Tibial artery (tissue), 4 donors: ENCODE data around the gene ADSL.

Experiments
- DNase-seq, 2 donors: peaks; one replicate each; pipeline ENCODE4 v3.0.0-alpha.2; 2019
- H3K27ac ChIP-seq, 2 donors: fragments of 200-600 bp; sonication (generic) in 1 of 2; 1 replicate in 1 of 2; 2 replicates in 1 of 2; pipeline ENCODE4 v1.5.1; 2018 to 2019; ENCODE audit warnings: mild to moderate bottlenecking in 1 of 2
- H3K27me3 ChIP-seq, 2 donors: fragments of 200-600 bp; sonication (generic) in 1 of 2; one replicate each; pipeline versions ENCODE4 v1.5.1 to v1.6.0; 2016 to 2019
- H3K36me3 ChIP-seq, 3 donors: fragments of 200-600 bp; sonication (generic) in 2 of 3; one replicate each; pipeline ENCODE4 v1.5.1; 2016 to 2019; ENCODE audit warnings: mild to moderate bottlenecking in 2 of 3
- H3K4me1 ChIP-seq, 4 donors: fragments of 200-600 bp; sonication (generic) in 2 of 4; 1 replicate in 3 of 4; 2 replicates in 1 of 4; pipeline ENCODE4 v1.5.1; 2016 to 2019
- H3K4me3 ChIP-seq, 2 donors: fragments of 200-600 bp; sonication (generic) in 1 of 2; 1 replicate in 1 of 2; 2 replicates in 1 of 2; pipeline ENCODE4 v1.5.1; 2018 to 2019; ENCODE audit warnings: mild to moderate bottlenecking in 2 of 2
- H3K9me3 ChIP-seq, 3 donors: fragments of 200-600 bp; sonication (generic) in 1 of 3; one replicate each; pipeline ENCODE4 v1.5.1; 2016 to 2019
- intact Hi-C: fragments of 100-400 bp; cut with DNase I; formaldehyde crosslinking; loops from one replicate; pipeline ENCODE4 v1.15.0; 2023; ENCODE audit warnings: low total_unique reads
- TF ChIP-seq, protein P1 (sequence below), 2 experiments: fragments of 200-600 bp in 1 of 2; fragments of 450-650 bp in 1 of 2; IDR thresholded peaks; one replicate each; pipeline ENCODE4 v1.5.1; 2017 to 2019; ENCODE audit warnings: antibody characterized with exemption in 2 of 2, mild to moderate bottlenecking in 1 of 2, moderate library complexity in 1 of 2

ADSL gene

GRCh38 chr22:40345271-40345670 is 1.0 kb upstream of the ADSL start:
- Histone ChIP-seq H3K27me3 (no peaks in the 10 kb centered on the region), H3K4me3 (peak overlapping the region; percentile 70 to 71), H3K9me3 (no peaks in the 10 kb centered on the region), H3K27ac (peak overlapping the region in 1 of 2 donors; percentile 87), H3K36me3 (peaks cover 3 to 17% (median 8%) of the 10 kb centered on the region in 3 donors), H3K4me1 (peaks cover 0 to 23% (median 19%) of the 10 kb centered on the region in 4 donors)
- TF ChIP-seq, protein P1, sequence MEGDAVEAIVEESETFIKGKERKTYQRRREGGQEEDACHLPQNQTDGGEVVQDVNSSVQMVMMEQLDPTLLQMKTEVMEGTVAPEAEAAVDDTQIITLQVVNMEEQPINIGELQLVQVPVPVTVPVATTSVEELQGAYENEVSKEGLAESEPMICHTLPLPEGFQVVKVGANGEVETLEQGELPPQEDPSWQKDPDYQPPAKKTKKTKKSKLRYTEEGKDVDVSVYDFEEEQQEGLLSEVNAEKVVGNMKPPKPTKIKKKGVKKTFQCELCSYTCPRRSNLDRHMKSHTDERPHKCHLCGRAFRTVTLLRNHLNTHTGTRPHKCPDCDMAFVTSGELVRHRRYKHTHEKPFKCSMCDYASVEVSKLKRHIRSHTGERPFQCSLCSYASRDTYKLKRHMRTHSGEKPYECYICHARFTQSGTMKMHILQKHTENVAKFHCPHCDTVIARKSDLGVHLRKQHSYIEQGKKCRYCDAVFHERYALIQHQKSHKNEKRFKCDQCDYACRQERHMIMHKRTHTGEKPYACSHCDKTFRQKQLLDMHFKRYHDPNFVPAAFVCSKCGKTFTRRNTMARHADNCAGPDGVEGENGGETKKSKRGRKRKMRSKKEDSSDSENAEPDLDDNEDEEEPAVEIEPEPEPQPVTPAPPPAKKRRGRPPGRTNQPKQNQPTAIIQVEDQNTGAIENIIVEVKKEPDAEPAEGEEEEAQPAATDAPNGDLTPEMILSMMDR (IDR thresholded peaks at IDR 0.05) = no peak
- intact Hi-C loops = loop anchor here (5.0 to 10.0 kb wide), 2 partner anchors 308 to 810 kb away; partner anchors contain the start of gene RPS19BP1
- no peak for DNase-seq

DNA sequence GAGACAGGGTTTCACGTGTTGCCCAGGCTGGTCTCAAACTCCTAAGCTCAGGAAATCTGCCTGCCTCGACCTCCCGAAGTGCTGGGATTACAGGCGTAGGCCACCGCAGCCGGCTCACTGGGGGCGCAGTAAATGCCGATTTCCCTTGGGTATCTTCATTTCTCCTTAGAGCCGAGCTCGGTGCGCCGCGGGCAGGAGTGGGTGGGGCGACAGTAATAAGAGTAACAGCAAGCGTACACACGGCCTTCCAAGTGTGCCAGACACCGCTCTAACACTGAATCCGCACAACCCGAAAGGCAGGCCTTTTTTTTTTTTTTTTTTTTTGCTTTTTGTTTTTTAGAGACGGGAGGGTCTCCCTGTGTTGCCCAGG is 500 bp upstream of the ADSL start:
- Histone ChIP-seq H3K36me3 (peaks cover 8 to 22% (median 13%) of the 10 kb centered on the region in 3 donors), H3K9me3 (no peaks in the 10 kb centered on the region), H3K4me1 (peaks cover 0 to 23% (median 19%) of the 10 kb centered on the region in 4 donors), H3K27ac (peak overlapping the region; percentile 82 to 87), H3K4me3 (peak overlapping the region; percentile 70 to 71), H3K27me3 (no peaks in the 10 kb centered on the region)
- intact Hi-C loops = loop anchor here (5.0 to 10.0 kb wide), 2 partner anchors 308 to 811 kb away; partner anchors contain the start of gene RPS19BP1
- DNase-seq = no peak
- TF ChIP-seq, protein P1 (IDR thresholded peaks at IDR 0.05) = no peak

DNA sequence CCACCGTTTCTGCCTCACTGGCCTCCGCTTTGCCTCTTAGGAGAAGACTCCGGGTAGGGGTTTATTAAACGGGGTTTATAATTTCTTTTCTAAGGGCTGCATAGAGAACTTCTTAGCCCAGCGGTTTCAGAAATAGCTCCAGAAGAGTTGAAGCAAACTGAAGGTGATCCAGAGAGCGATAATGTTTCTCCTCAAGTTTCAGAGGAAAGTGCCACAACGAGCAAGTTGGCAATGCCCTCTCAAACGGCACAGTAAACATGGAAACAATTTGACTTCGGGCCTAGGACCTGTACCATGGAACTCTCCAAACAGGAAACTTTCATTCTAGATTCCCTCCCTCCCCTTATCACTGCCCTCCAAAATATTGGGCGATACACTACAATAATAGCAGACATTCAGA is 1.0 kb downstream of the ADSL start:
- H3K9me3 ChIP-seq = no peaks in the 10 kb centered on the region
- intact Hi-C loops = loop anchor here (5.0 to 10.0 kb wide), 2 partner anchors 310 to 812 kb away; partner anchors contain the start of gene RPS19BP1
- no peaks in the 10 kb centered on the region for H3K27me3 ChIP-seq
- no peak for DNase-seq
- H3K36me3 ChIP-seq = peaks cover 23 to 37% (median 27%) of the 10 kb centered on the region in 3 donors
- peaks cover 0 to 23% (median 19%) of the 10 kb centered on the region in 4 donors for H3K4me1 ChIP-seq
- H3K4me3 ChIP-seq = peak overlapping the region; percentile 70 to 71
- TF ChIP-seq, protein P1 (IDR thresholded peaks at IDR 0.05) = no peak
- peak overlapping the region; percentile 82 to 87 for H3K27ac ChIP-seq

DNA sequence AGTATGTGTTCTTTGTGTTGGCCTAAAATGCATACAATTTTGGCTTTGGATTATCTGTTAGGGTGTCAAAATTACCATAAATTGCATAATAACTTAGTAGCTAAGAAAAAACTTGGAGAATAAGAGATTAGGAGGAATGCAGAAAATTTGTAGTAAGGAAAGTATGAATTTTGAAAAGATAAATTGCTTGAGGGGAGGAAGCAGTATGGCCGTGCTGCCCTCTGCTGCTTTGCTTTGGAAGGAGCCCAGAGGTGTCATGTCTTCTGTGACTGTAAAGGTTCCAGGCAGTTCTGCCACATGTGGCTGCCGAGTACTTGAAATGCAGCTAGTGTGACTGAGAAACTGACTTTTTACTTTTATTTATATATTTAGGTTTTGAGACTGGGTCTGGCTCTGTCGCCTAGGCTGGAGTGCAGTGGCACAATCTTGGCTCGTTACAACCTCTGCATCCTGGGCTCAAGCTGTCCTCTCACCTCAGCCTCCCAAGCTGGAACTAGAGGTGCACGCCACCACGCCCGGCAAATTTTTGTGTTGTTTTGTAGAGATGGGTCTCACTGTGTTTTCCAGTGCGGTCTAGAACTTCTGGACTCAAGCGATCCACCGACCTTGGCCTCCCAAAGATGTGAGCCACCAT is 1.8 kb downstream of the ADSL start:
- Histone ChIP-seq H3K4me1 (peaks cover 0 to 23% (median 19%) of the 10 kb centered on the region in 4 donors), H3K36me3 (peaks cover 26 to 44% (median 27%) of the 10 kb centered on the region in 3 donors), H3K4me3 (peak overlapping the region in 1 of 2 donors; percentile 70), H3K27me3 (no peaks in the 10 kb centered on the region), H3K9me3 (no peaks in the 10 kb centered on the region), H3K27ac (peak overlapping the region in 1 of 2 donors; percentile 87)
- intact Hi-C loops = loop anchor here (5.0 to 10.0 kb wide), 2 partner anchors 311 to 813 kb away; partner anchors contain the start of gene RPS19BP1
- TF ChIP-seq, protein P1 (IDR thresholded peaks at IDR 0.05) = peak; percentile 48 to 61
- peak in 1 of 2 donors; percentile 45 for DNase-seq

GRCh38 chr22:40352763-40353162 is 6.5 kb downstream of the ADSL start:
- Histone ChIP-seq H3K36me3 (peaks cover 36 to 90% (median 52%) of the 10 kb centered on the region in 3 donors), H3K4me3 (no peak overlapping the region), H3K27ac (no peak overlapping the region), H3K4me1 (peaks cover 0 to 8% (median 7%) of the 10 kb centered on the region in 4 donors), H3K27me3 (no peaks in the 10 kb centered on the region), H3K9me3 (no peaks in the 10 kb centered on the region)
- no peak for DNase-seq
- TF ChIP-seq, protein P1 (IDR thresholded peaks at IDR 0.05) = no peak
- intact Hi-C loops = no loop called here
